Smooth muscle cell of the brain vasculature (primary cell): Measurements from ENCODE around the gene DOLPP1.

ENCODE experiments used
- DNase-seq: peaks from one replicate; pipeline ENCODE4 v3.0.0-alpha.2; 2012; ENCODE audit warnings: low read depth, low spot score

The DOLPP1 gene

DNA sequence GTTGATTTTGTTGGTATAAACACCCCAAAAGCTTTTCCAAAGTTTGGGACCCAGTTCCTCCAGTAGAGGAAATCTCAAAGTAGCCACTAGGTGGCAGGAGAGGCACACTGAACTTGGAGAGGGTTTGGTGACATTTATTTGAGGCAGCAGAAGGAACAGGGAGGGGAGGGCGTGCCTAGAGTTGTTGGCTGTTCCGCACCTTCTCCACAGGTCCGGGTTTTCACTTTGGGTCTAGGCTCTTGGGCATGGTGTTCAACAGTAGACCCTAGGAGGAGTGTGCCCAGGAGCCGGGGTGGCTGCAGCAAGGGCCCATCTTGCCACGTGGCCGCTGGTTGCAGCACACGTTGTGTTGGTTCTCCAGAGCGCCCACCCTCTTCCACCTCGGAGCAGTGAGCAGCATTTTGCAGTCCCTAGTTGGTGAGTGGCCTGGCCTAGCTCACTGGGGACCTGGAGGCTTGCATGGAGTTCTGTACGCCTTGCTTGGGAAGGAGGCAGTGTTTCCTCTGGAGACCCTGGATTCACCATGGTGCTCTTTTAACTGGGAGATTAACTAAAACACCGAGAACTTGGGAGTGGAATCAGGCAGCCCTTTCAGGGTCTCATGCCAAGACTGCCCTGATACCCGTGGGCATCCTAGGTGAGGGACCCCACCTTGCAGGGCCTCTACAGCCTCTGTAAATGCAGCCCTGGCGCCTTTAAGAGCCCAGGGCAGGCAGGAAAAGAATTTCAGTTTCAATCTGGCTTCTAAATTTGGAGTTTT is 58.5 kb downstream of the DOLPP1 start:
- peak; percentile 76 for DNase-seq

DNA sequence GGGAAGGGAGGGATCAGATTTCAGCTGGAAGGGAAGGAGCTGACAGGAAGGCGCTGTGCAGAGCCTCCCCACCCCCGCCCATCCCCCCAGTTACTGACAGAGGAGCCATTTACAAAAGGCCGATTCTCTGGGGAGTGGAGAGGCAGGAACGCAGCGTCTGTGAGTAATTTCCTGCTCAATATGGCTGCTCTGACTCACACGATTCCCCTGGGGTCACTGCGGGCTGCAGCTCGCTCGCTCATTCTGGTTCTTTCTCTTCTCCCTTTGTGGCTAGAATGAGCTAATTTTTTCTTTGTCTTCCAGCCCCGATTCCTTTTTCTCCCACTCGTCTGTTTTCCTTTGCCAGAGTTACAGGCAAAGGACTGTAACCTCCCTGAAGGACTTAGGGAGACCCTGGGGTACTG is 59.1 kb downstream of the DOLPP1 start:
- peak; percentile 100 for DNase-seq
